ENCODE results near the gene DRAM2. TPM values are rescaled to one million over a fixed set of nuclear protein-coding genes. Genes with fewer than 3 reads are reported as not detected.

The DRAM2 gene
- polyA plus RNA-seq, 1 of the 3 experiments (the other 2 are of a cell fraction): 19.2 TPM

DNA sequence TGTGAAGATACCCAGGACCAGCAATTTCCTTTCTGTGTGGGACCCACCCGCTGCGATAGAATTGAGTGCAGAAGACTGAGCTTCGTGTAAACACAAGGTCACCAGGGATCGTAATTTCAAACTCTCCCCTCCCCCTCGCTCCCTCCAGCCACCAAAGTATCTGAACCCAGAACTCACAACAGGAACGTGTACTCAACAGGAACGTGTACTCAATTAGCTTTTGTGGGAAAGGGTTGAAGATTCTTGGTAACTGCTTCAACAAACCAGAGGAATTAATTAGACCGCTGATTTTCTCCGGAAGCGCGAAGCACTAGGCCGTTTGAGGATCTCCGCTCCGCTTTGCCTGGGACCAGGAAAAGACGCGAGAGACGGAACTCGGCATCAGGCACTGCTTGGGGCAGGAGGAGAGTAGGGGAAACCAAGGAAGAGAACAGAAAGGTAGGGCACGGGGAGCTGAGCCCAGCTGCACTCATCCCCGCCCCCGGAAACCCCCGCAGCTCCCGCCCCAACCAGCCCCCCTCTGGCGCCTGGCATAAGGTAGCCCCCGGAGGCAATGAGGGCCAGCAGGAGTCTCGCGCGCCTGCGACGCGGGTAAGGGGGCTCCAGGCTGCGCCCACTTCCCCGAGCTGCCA, 453 bp downstream of the DRAM2 start:
- H3F3A ChIP-seq (replicated peaks; ENCODE audit: insufficient read depth): peaks cover 4% of the 10 kb centered on the region
- POLR2A ChIA-PET: interaction anchor here (0.6 to 1.5 kb wide), 3 partner anchors 15 to 175 kb away, joined by 3 to 5 read pairs (median 4); partner anchors contain the start of gene LRIF1
- under 1% methylated on average over 19 of the region's 33 CpGs for WGBS (ENCODE audit: low lambda C conversion rate)

DNA sequence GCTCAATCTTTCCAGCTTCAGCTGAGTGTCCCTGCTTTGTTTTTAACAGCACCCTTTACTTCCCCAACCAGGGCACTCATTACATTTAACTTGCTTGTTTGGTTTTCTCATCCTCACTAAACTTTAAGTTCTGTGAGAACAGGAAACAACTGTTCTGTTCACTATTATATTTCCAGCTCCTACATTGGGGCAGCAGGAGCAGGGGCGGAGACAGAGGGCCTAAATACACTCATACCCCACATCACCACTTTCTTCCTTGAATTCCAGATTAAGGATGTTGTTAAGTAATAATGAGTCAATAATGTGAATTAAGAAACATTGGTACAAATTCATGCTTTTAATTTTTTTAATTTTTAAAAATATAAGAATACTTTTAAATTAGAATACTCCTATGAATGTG, 6.0 kb downstream of the DRAM2 start:
- Histone ChIP-seq H3K9ac (no peak overlapping the region), H3K79me2 (ENCODE audit: insufficient read depth) (peaks cover 23% of the 10 kb centered on the region), H3K27ac (ENCODE audit: low read depth in 2 of 2, low read length in 1 of 2) (no peak overlapping the region), H3K4me2 (no peak overlapping the region), H3K4me3 (ENCODE audit: low read depth in 2 of 2, low read length in 1 of 2) (no peak overlapping the region), H4K20me1 (ENCODE audit: insufficient read depth) (no peaks in the 10 kb centered on the region), H3K36me3 (replicated peaks in 1 of 2; ENCODE audit: control insufficient read depth in 1 of 2, insufficient read depth in 2 of 2, low read length in 1 of 2) (peaks cover 18 to 45% of the 10 kb centered on the region in 2 experiments), H3F3A (replicated peaks; ENCODE audit: insufficient read depth) (peaks cover 4% of the 10 kb centered on the region), H3K27me3 (ENCODE audit: insufficient read depth) (no peaks in the 10 kb centered on the region), H3K9me2 (no peaks in the 10 kb centered on the region), H2AFZ (ENCODE audit: low read depth) (no peak overlapping the region), H3K4me1 (ENCODE audit: control insufficient read depth in 1 of 2, insufficient read depth in 2 of 2, low read depth in 1 of 2, low read length in 1 of 2) (peaks cover 0 to 2% of the 10 kb centered on the region in 2 experiments; a peak in 2 of 4 replicates), H3K9me3 (no peaks in the 10 kb centered on the region)
- POLR2A ChIA-PET: interaction anchor here (0.6 kb wide), 1 partner anchor 1737 kb away, joined by 3 read pairs; no protein-coding TSS in a partner anchor
- WGBS (ENCODE audit: low lambda C conversion rate): 100% methylated on average over 1 of the region's 1 CpG
- CTCF ChIA-PET: no interaction called here
- no peak for DNase-seq
- TF ChIP-seq, protein P1, sequence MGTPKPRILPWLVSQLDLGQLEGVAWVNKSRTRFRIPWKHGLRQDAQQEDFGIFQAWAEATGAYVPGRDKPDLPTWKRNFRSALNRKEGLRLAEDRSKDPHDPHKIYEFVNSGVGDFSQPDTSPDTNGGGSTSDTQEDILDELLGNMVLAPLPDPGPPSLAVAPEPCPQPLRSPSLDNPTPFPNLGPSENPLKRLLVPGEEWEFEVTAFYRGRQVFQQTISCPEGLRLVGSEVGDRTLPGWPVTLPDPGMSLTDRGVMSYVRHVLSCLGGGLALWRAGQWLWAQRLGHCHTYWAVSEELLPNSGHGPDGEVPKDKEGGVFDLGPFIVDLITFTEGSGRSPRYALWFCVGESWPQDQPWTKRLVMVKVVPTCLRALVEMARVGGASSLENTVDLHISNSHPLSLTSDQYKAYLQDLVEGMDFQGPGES (IDR thresholded peaks at IDR 0.05; ENCODE audit: low read depth, low read length): no peak
- TF ChIP-seq RFX5 (IDR thresholded peaks at IDR 0.05; ENCODE audit: low read length) (no peak), MEF2A (IDR thresholded peaks at IDR 0.05; ENCODE audit: borderline replicate concordance, low read depth) (no peak), FOSL2 (IDR thresholded peaks at IDR 0.05; ENCODE audit: borderline replicate concordance, low read depth) (no peak), SMC3 (IDR thresholded peaks at IDR 0.05; ENCODE audit: low read depth, low read length) (no peak), NRF1 (IDR thresholded peaks at IDR 0.05; ENCODE audit: low read depth, low read length) (no peak), EZH2phosphoT487 (IDR thresholded peaks at IDR 0.05; ENCODE audit: borderline replicate concordance, low read depth) (no peak), FOXM1 (IDR thresholded peaks at IDR 0.05; ENCODE audit: low read depth) (no peak), CHD2 (IDR thresholded peaks at IDR 0.05; ENCODE audit: low read length, partially characterized antibody) (no peak)
- TF ChIP-seq, protein P2, sequence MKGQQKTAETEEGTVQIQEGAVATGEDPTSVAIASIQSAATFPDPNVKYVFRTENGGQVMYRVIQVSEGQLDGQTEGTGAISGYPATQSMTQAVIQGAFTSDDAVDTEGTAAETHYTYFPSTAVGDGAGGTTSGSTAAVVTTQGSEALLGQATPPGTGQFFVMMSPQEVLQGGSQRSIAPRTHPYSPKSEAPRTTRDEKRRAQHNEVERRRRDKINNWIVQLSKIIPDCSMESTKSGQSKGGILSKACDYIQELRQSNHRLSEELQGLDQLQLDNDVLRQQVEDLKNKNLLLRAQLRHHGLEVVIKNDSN (IDR thresholded peaks at IDR 0.05; ENCODE audit: borderline replicate concordance, low read depth): no peak
- TF ChIP-seq, protein P3, sequence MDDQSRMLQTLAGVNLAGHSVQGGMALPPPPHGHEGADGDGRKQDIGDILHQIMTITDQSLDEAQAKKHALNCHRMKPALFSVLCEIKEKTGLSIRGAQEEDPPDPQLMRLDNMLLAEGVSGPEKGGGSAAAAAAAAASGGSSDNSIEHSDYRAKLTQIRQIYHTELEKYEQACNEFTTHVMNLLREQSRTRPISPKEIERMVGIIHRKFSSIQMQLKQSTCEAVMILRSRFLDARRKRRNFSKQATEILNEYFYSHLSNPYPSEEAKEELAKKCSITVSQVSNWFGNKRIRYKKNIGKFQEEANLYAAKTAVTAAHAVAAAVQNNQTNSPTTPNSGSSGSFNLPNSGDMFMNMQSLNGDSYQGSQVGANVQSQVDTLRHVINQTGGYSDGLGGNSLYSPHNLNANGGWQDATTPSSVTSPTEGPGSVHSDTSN (IDR thresholded peaks at IDR 0.05): no peak
- TF ChIP-seq, protein P4, sequence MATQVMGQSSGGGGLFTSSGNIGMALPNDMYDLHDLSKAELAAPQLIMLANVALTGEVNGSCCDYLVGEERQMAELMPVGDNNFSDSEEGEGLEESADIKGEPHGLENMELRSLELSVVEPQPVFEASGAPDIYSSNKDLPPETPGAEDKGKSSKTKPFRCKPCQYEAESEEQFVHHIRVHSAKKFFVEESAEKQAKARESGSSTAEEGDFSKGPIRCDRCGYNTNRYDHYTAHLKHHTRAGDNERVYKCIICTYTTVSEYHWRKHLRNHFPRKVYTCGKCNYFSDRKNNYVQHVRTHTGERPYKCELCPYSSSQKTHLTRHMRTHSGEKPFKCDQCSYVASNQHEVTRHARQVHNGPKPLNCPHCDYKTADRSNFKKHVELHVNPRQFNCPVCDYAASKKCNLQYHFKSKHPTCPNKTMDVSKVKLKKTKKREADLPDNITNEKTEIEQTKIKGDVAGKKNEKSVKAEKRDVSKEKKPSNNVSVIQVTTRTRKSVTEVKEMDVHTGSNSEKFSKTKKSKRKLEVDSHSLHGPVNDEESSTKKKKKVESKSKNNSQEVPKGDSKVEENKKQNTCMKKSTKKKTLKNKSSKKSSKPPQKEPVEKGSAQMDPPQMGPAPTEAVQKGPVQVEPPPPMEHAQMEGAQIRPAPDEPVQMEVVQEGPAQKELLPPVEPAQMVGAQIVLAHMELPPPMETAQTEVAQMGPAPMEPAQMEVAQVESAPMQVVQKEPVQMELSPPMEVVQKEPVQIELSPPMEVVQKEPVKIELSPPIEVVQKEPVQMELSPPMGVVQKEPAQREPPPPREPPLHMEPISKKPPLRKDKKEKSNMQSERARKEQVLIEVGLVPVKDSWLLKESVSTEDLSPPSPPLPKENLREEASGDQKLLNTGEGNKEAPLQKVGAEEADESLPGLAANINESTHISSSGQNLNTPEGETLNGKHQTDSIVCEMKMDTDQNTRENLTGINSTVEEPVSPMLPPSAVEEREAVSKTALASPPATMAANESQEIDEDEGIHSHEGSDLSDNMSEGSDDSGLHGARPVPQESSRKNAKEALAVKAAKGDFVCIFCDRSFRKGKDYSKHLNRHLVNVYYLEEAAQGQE (IDR thresholded peaks at IDR 0.05; ENCODE audit: low read depth, low read length): no peak
- TF ChIP-seq, protein P5, sequence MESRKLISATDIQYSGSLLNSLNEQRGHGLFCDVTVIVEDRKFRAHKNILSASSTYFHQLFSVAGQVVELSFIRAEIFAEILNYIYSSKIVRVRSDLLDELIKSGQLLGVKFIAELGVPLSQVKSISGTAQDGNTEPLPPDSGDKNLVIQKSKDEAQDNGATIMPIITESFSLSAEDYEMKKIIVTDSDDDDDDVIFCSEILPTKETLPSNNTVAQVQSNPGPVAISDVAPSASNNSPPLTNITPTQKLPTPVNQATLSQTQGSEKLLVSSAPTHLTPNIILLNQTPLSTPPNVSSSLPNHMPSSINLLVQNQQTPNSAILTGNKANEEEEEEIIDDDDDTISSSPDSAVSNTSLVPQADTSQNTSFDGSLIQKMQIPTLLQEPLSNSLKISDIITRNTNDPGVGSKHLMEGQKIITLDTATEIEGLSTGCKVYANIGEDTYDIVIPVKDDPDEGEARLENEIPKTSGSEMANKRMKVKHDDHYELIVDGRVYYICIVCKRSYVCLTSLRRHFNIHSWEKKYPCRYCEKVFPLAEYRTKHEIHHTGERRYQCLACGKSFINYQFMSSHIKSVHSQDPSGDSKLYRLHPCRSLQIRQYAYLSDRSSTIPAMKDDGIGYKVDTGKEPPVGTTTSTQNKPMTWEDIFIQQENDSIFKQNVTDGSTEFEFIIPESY (IDR thresholded peaks at IDR 0.05; ENCODE audit: borderline replicate concordance, low read depth): no peak

More for the DNA sequence above, 453 bp downstream of the DRAM2 start:
- Histone ChIP-seq H4K20me1 (ENCODE audit: insufficient read depth) (peaks cover 5% of the 10 kb centered on the region; the same call in 1 of the 2 replicates), H3K9ac (peak overlapping the region; percentile 86), H3K27me3 (ENCODE audit: insufficient read depth) (no peaks in the 10 kb centered on the region), H3K27ac (ENCODE audit: low read depth in 2 of 2, low read length in 1 of 2) (peak overlapping the region; percentile 82 to 98), H3K4me1 (ENCODE audit: control insufficient read depth in 1 of 2, insufficient read depth in 2 of 2, low read depth in 1 of 2, low read length in 1 of 2) (peaks cover 7 to 15% of the 10 kb centered on the region in 2 experiments; a peak in 3 of 4 replicates), H3K4me3 (ENCODE audit: low read depth in 2 of 2, low read length in 1 of 2) (peak overlapping the region; percentile 89 to 94), H3K36me3 (replicated peaks in 1 of 2; ENCODE audit: control insufficient read depth in 1 of 2, insufficient read depth in 2 of 2, low read length in 1 of 2) (peaks cover 8 to 25% of the 10 kb centered on the region in 2 experiments), H3K4me2 (peak overlapping the region; percentile 92), H2AFZ (ENCODE audit: low read depth) (peak overlapping the region; percentile 85), H3K79me2 (ENCODE audit: insufficient read depth) (peaks cover 71% of the 10 kb centered on the region), H3K9me2 (no peaks in the 10 kb centered on the region), H3K9me3 (no peaks in the 10 kb centered on the region)
- CTCF ChIA-PET: interaction anchor here (0.6 to 0.9 kb wide), 2 partner anchors 15 to 520 kb away, joined by 3 to 4 read pairs; no protein-coding TSS in a partner anchor
- DNase-seq: peak; percentile 66
- TF ChIP-seq, protein P6, sequence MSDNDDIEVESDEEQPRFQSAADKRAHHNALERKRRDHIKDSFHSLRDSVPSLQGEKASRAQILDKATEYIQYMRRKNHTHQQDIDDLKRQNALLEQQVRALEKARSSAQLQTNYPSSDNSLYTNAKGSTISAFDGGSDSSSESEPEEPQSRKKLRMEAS (IDR thresholded peaks at IDR 0.05; ENCODE audit: low read depth): 0 out of 2 replicates have a peak, but pooled peaks have one; percentile 12
- no peak for TF ChIP-seq FOSL2 (IDR thresholded peaks at IDR 0.05; ENCODE audit: borderline replicate concordance, low read depth)
- TF ChIP-seq CHD2 (IDR thresholded peaks at IDR 0.05; ENCODE audit: low read length, partially characterized antibody): peak; percentile 16
- TF ChIP-seq EZH2phosphoT487 (IDR thresholded peaks at IDR 0.05; ENCODE audit: borderline replicate concordance, low read depth): no peak
- 0 out of 2 replicates have a peak, but pooled peaks have one; percentile 7 for TF ChIP-seq TAF1 (IDR thresholded peaks at IDR 0.05; ENCODE audit: borderline replicate concordance, low read depth, low read length)
- peak; percentile 10; the same call in 1 of the 2 replicates for TF ChIP-seq GABPA (IDR thresholded peaks at IDR 0.05; ENCODE audit: low read depth)

Data from SK-N-SH (cell line).